ENCODE results near the gene SCMH1.

The SCMH1 gene

DNA sequence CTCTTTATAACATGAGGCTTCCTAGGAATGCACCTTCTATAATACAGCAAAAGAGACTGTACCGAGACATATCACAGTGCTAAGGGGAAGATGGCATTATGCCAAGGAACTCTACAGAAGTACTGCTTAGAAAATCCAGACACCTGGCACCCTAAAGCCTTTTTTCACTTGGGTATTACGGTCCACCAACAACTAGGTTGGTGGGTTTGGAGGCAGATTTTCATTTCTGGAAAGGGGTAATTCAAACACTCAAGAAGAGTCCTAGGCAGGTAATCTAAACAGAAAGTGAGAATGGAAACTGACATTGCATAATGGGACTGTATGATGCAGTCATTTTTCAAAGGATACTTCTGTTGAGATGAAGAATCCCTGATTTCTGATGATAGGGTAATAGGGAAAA, 19.6 kb downstream of the SCMH1 start:
- Histone ChIP-seq H3K27me3 (ENCODE audit: insufficient read depth, low read length) (no peaks in the 10 kb centered on the region), H3F3A (ENCODE audit: insufficient read depth, low read length) (no peaks in the 10 kb centered on the region), H3K9ac (ENCODE audit: low read length) (no peak overlapping the region), H3K9me2 (ENCODE audit: low read depth, low read length) (no peaks in the 10 kb centered on the region), H3K4me1 (ENCODE audit: insufficient read depth, low read length, severe bottlenecking) (peaks cover 5% of the 10 kb centered on the region), H3K9me3 (ENCODE audit: low read length) (peaks cover 9% of the 10 kb centered on the region; the same call in 1 of the 2 replicates), H3K4me3 (ENCODE audit: low read depth, low read length, poor library complexity, severe bottlenecking) (no peak overlapping the region), H4K20me1 (ENCODE audit: insufficient read depth, low read length) (no peaks in the 10 kb centered on the region), H2AFZ (ENCODE audit: low read length) (no peak overlapping the region), H3K79me2 (ENCODE audit: insufficient read depth, low read length) (0 out of 2 replicates have a peak, but pooled peaks cover 8% of the 10 kb centered on the region), H3K36me3 (ENCODE audit: insufficient read depth, low read length) (no peaks in the 10 kb centered on the region), H3K27ac (ENCODE audit: low read depth, low read length, poor library complexity, severe bottlenecking) (no peak overlapping the region), H3K4me2 (ENCODE audit: low read length) (no peak overlapping the region; the same call in 1 of the 2 replicates)
- TF ChIP-seq EZH2 (IDR thresholded peaks at IDR 0.05; ENCODE audit: borderline replicate concordance, low read length): no peak
- TF ChIP-seq, protein P1, sequence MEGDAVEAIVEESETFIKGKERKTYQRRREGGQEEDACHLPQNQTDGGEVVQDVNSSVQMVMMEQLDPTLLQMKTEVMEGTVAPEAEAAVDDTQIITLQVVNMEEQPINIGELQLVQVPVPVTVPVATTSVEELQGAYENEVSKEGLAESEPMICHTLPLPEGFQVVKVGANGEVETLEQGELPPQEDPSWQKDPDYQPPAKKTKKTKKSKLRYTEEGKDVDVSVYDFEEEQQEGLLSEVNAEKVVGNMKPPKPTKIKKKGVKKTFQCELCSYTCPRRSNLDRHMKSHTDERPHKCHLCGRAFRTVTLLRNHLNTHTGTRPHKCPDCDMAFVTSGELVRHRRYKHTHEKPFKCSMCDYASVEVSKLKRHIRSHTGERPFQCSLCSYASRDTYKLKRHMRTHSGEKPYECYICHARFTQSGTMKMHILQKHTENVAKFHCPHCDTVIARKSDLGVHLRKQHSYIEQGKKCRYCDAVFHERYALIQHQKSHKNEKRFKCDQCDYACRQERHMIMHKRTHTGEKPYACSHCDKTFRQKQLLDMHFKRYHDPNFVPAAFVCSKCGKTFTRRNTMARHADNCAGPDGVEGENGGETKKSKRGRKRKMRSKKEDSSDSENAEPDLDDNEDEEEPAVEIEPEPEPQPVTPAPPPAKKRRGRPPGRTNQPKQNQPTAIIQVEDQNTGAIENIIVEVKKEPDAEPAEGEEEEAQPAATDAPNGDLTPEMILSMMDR (IDR thresholded peaks at IDR 0.05; ENCODE audit: low read length): no peak

DNA sequence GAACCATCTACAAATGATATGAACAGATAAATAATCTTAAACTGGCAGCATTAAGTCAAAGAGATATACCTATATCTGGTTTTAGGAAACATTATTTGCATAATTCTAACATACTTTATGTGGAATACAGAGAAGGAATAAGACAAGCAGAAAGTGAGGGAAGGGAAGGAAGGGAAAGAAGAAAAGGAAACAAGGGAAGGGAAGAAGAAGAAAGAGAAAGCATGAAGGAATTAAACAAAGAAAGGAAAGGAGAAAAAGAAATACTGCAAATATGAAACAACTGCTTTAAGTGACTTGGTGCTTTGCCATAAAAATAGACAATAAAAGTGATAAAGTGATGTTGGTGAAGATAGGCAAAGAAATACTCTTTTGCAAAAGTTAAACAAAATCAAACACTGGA, 20.1 kb downstream of the SCMH1 start:
- peaks cover 9% of the 10 kb centered on the region; the same call in 1 of the 2 replicates for H3K9me3 ChIP-seq (ENCODE audit: low read length)
- H3K36me3 ChIP-seq (ENCODE audit: insufficient read depth, low read length): no peaks in the 10 kb centered on the region; the same call in 1 of the 2 replicates
- TF ChIP-seq, protein P1 (IDR thresholded peaks at IDR 0.05; ENCODE audit: low read length): no peak
- no peak for TF ChIP-seq EZH2 (IDR thresholded peaks at IDR 0.05; ENCODE audit: borderline replicate concordance, low read length)
- no peaks in the 10 kb centered on the region for H4K20me1 ChIP-seq (ENCODE audit: insufficient read depth, low read length)
- H3K79me2 ChIP-seq (ENCODE audit: insufficient read depth, low read length): 0 out of 2 replicates have a peak, but pooled peaks cover 8% of the 10 kb centered on the region
- H3K9me2 ChIP-seq (ENCODE audit: low read depth, low read length): no peaks in the 10 kb centered on the region
- no peak overlapping the region for H3K4me2 ChIP-seq (ENCODE audit: low read length)
- H3K4me1 ChIP-seq (ENCODE audit: insufficient read depth, low read length, severe bottlenecking): peaks cover 5% of the 10 kb centered on the region
- H2AFZ ChIP-seq (ENCODE audit: low read length): no peak overlapping the region
- no peaks in the 10 kb centered on the region for H3F3A ChIP-seq (ENCODE audit: insufficient read depth, low read length)
- no peak overlapping the region for H3K9ac ChIP-seq (ENCODE audit: low read length)
- no peaks in the 10 kb centered on the region for H3K27me3 ChIP-seq (ENCODE audit: insufficient read depth, low read length)
- no peak overlapping the region for H3K27ac ChIP-seq (ENCODE audit: low read depth, low read length, poor library complexity, severe bottlenecking)
- no peak overlapping the region for H3K4me3 ChIP-seq (ENCODE audit: low read depth, low read length, poor library complexity, severe bottlenecking)

DNA sequence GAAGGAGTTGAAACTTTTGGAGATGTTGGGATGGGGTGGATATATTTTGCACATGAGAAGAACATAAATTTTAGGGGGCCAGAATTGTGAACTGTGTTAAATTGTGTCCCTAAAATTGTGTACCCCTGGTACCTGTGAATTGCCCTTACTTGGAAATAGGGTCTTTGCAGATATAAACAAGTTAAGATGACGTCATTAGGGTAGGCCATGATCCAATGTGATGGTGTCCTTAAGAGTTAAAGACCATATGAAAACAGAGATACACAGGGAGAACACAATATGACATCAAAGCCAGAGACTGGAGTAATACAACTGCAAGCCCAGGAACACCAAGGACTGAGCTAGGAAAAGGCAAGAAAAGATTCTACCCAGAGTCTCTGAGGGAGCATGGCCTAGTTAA, 24.0 kb downstream of the SCMH1 start:
- no peak overlapping the region for H3K4me2 ChIP-seq (ENCODE audit: low read length)
- H2AFZ ChIP-seq (ENCODE audit: low read length): no peak overlapping the region
- H3K4me1 ChIP-seq (ENCODE audit: insufficient read depth, low read length, severe bottlenecking): peaks cover 5% of the 10 kb centered on the region
- no peak overlapping the region for H3K9ac ChIP-seq (ENCODE audit: low read length)
- TF ChIP-seq, protein P1 (IDR thresholded peaks at IDR 0.05; ENCODE audit: low read length): no peak
- no peak for TF ChIP-seq EZH2 (IDR thresholded peaks at IDR 0.05; ENCODE audit: borderline replicate concordance, low read length)
- H3K27ac ChIP-seq (ENCODE audit: low read depth, low read length, poor library complexity, severe bottlenecking): no peak overlapping the region
- H4K20me1 ChIP-seq (ENCODE audit: insufficient read depth, low read length): no peaks in the 10 kb centered on the region
- H3K27me3 ChIP-seq (ENCODE audit: insufficient read depth, low read length): no peaks in the 10 kb centered on the region
- H3K79me2 ChIP-seq (ENCODE audit: insufficient read depth, low read length): 0 out of 2 replicates have a peak, but pooled peaks cover 8% of the 10 kb centered on the region
- no peaks in the 10 kb centered on the region for H3K9me2 ChIP-seq (ENCODE audit: low read depth, low read length)
- no peaks in the 10 kb centered on the region; the same call in 1 of the 2 replicates for H3K36me3 ChIP-seq (ENCODE audit: insufficient read depth, low read length)
- no peak overlapping the region for H3K4me3 ChIP-seq (ENCODE audit: low read depth, low read length, poor library complexity, severe bottlenecking)
- peaks cover 9% of the 10 kb centered on the region; the same call in 1 of the 2 replicates for H3K9me3 ChIP-seq (ENCODE audit: low read length)
- H3F3A ChIP-seq (ENCODE audit: insufficient read depth, low read length): no peaks in the 10 kb centered on the region
